ENCODE results near the gene CHRNA1.

CHRNA1 gene

GRCh38 chr2:174764280-174765255 is at the start of gene CHRNA1:
CHRNA1 (minus strand) TSS chr2:174764472; CDS start chr2:174764394, 78 bp downstream.
- peak; percentile 69 for DNase-seq

GRCh38 chr2:174812037-174812436 is 47.8 kb upstream of the CHRNA1 start:
- DNase-seq = no peak

GRCh38 chr2:174807931-174808330 is 43.7 kb upstream of the CHRNA1 start:
- no peak for DNase-seq

GRCh38 chr2:174805803-174806202 is 41.5 kb upstream of the CHRNA1 start:
- DNase-seq = no peak

GRCh38 chr2:174802459-174802858 is 38.2 kb upstream of the CHRNA1 start:
- DNase-seq = peak; percentile 84

GRCh38 chr2:174800436-174801205 is 36.3 kb upstream of the CHRNA1 start:
- no peak for DNase-seq

GRCh38 chr2:174798801-174799200 is 34.5 kb upstream of the CHRNA1 start:
- no peak for DNase-seq

- peak; percentile 92 for DNase-seq
Observed at GRCh38 chr2:174797781-174798276, 33.6 kb upstream of the CHRNA1 start.

- no peak for DNase-seq
Observed at GRCh38 chr2:174796319-174796771, 32.1 kb upstream of the CHRNA1 start.

- peak; percentile 62 for DNase-seq
Observed at GRCh38 chr2:174794851-174795374, 30.6 kb upstream of the CHRNA1 start.

GRCh38 chr2:174792309-174793025 is 28.2 kb upstream of the CHRNA1 start:
- no peak for DNase-seq

GRCh38 chr2:174791746-174792280 is 27.5 kb upstream of the CHRNA1 start:
- no peak for DNase-seq

- no peak for DNase-seq
Observed at GRCh38 chr2:174791020-174791419, 26.7 kb upstream of the CHRNA1 start.

- no peak for DNase-seq
Observed at GRCh38 chr2:174789001-174789400, 24.7 kb upstream of the CHRNA1 start.

- peak; percentile 91 for DNase-seq
Observed at GRCh38 chr2:174788291-174788929, 24.1 kb upstream of the CHRNA1 start.

- peak; percentile 100 for DNase-seq
Observed at GRCh38 chr2:174787487-174788205, 23.4 kb upstream of the CHRNA1 start.

- peak; percentile 81 for DNase-seq
Observed at GRCh38 chr2:174786066-174786725, 21.9 kb upstream of the CHRNA1 start.

GRCh38 chr2:174785481-174785880 is 21.2 kb upstream of the CHRNA1 start:
- DNase-seq = no peak

GRCh38 chr2:174784909-174785308 is 20.6 kb upstream of the CHRNA1 start:
- DNase-seq = no peak

GRCh38 chr2:174784316-174784715 is 20.0 kb upstream of the CHRNA1 start:
- no peak for DNase-seq

All from fibroblast of upper back skin (primary cell).